Esophagus squamous epithelium (tissue), 4 donors: ENCODE measurements around the gene OPCML.

Experiments used
- POLR2A ChIP-seq, 4 donors: fragments of 450-650 bp; IDR thresholded peaks; one replicate each; pipeline ENCODE4 v1.6.1; 2017; ENCODE audit warnings: antibody characterized with exemption in 4 of 4, mild to moderate bottlenecking in 4 of 4, moderate library complexity in 3 of 4
- TF ChIP-seq, protein P1 (sequence below), 6 experiments: fragments of 450-650 bp in 4 of 6; fragments of 200-600 bp in 2 of 6; sonication (generic) in 2 of 6; IDR thresholded peaks; one replicate each; pipeline ENCODE4 v1.5.1; 2016 to 2019; ENCODE audit warnings: antibody characterized with exemption in 6 of 6, mild to moderate bottlenecking in 4 of 6, moderate library complexity in 4 of 6

GRCh38 chr11:132770829-132771530 lies 761.3 kb downstream of the OPCML start:
- TF ChIP-seq, protein P1, sequence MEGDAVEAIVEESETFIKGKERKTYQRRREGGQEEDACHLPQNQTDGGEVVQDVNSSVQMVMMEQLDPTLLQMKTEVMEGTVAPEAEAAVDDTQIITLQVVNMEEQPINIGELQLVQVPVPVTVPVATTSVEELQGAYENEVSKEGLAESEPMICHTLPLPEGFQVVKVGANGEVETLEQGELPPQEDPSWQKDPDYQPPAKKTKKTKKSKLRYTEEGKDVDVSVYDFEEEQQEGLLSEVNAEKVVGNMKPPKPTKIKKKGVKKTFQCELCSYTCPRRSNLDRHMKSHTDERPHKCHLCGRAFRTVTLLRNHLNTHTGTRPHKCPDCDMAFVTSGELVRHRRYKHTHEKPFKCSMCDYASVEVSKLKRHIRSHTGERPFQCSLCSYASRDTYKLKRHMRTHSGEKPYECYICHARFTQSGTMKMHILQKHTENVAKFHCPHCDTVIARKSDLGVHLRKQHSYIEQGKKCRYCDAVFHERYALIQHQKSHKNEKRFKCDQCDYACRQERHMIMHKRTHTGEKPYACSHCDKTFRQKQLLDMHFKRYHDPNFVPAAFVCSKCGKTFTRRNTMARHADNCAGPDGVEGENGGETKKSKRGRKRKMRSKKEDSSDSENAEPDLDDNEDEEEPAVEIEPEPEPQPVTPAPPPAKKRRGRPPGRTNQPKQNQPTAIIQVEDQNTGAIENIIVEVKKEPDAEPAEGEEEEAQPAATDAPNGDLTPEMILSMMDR (IDR thresholded peaks at IDR 0.05), result no peak
- TF ChIP-seq POLR2A (IDR thresholded peaks at IDR 0.05), result no peak
